ENCODE results near the gene CPT2.
"Not testable (repeated sequence)": the region's sequence is repeated elsewhere in the genome, so short reads cannot be mapped to it uniquely, and the experiment has no call there.

The CPT2 gene

DNA sequence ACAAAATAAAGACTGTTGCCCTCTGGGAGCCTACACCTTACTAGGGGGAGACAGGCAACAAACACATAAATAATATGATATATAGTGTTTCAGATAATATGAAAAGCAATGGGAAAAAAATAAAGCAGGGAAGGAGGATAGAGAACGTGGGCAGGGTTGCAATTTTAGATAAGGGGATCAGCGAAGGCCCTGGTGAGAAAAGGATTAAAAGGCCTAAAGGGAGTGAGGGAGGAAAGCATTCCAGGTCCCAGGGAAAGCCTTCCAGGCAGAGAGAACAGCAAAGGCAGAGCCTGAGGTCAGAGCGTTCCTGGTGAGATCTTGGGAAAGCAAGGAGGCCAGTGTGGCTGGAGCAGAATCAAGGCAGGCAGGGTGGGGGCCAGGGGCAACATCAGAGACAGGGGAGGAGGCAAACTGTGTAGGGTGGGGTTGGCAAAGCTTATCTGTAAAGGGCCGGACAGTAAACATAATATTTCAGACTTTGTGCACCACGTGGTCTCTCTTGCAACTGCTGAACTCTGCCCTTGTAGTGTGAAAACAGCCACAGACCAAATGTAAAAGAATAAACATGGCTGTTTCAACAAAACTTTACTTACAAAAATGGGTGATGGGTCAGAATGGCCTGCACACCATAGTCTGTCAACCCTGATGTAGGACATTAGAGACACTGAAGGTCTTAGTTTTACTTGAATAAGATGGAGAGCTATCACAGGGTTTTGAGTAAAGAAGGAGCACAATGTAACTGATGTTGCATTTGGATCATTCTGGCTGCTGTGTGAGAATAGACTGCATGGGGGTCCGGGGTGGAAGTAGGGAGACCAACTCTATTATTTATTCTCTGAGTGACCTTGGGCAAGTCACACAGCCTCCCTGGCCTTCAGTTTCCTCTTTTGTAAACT lies 13.3 kb upstream of the CPT2 start:
- DNase-seq = no peak

DNA sequence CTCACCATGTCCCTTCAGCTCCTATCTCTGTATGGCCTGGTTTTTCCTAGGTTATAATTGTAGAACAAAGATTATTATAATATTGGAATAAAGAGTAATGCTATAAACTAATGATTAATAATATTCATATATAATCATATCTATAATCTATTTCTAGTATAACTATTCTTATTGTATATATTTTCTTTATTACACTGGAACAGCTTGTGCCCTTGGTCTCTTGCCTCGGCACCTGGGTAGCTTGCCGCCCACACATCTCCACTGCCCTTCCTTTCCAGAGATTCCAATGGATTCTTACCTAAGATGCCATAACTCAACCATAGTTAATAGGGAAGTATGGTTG lies 10.7 kb upstream of the CPT2 start:
- not testable (repeated sequence) for DNase-seq

DNA sequence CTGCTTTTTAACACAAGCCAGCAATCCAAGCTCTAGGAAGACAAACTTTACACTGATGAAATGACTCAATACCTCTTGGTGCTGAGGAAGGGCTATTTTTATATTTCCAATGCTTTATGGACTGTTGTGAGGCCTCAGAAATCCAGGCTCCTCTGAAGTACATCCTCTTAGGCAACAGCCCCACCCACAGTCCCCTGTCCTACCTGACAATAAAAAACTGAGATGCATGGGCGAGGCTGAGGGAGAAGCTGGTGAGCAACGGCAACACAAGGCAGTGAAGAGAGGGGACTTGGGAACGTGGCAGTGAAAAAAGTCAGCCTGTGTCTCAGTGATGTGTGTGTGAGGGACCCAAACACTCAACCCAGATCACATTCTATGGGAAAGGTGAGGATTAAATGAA lies 10.1 kb upstream of the CPT2 start:
- no peak for DNase-seq

DNA sequence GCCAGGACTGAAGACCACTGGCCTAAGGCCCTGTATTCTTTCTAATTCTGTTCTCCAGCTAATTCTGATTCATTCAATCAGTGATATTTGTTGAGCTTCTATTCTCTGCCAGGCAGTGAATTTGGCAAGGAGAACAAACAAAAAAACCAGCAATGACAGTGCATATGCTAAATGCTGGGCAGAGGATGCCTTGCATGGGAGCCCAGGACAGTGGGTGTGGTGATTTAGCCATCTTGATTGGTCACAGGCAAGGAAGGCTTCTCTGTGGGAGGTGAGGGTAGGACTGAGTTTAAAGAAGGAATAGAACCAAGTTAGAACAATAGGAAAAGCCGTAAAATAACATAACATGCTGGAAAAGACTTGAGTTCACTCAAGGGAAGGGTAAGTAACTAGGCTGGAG lies 9.2 kb upstream of the CPT2 start:
- no peak for DNase-seq

DNA sequence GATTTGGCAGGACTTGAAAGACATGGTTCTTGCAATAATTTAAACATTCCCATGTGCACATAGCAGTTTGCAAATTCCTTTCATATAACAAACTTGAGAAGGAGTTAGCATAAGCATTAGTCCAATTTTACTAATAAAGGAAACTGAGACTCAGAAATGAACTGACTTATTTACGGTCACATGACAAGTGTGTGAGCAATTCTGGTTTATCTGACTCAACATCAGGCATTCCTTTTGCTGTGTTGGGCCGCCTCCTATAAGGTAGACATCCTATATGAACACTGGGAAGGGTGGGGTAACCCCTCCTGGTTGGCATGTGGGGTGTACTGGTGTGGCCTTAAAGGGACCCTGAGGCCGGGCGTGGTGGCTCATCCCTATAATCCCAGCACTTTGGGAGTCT lies 8.5 kb upstream of the CPT2 start:
- DNase-seq = no peak

DNA sequence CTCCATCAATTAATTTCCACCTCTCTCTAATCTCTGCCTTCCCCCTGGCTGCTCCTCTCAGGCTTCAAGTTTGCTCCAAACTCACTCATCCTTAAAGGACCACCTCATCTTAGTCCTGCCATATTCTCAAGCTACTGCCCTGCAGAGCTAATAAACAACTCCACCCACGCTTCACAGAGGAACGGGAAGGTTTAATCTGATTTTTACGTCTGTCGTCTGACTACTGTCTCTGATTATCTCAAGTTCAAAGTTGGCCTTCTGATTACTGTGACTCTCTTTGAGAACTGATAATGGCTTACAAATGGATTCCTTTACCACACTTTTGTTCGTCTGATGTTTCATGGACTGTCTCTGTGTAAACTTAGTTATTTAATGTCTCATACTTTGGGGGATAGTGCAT lies 7.6 kb upstream of the CPT2 start:
- DNase-seq = no peak

DNA sequence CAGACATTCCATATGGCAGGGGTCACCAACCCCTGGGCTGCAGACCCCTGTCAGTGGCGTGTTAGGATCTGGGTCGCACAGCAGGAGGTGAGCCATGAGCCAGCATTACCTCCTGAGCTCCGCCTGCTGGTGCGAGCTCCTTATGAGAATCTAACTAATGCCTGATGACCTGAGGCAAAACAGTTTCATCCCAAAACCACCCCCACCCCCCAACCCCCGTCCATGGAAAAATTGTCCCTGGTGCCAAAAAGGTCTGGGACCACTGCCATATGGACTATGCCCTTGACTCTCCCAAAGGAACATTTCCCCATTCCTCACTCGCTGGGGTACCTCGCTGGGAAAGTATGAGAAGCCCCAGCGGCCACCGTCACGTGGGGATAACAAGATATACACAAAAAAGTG lies 6.4 kb upstream of the CPT2 start:
- no peak for DNase-seq

DNA sequence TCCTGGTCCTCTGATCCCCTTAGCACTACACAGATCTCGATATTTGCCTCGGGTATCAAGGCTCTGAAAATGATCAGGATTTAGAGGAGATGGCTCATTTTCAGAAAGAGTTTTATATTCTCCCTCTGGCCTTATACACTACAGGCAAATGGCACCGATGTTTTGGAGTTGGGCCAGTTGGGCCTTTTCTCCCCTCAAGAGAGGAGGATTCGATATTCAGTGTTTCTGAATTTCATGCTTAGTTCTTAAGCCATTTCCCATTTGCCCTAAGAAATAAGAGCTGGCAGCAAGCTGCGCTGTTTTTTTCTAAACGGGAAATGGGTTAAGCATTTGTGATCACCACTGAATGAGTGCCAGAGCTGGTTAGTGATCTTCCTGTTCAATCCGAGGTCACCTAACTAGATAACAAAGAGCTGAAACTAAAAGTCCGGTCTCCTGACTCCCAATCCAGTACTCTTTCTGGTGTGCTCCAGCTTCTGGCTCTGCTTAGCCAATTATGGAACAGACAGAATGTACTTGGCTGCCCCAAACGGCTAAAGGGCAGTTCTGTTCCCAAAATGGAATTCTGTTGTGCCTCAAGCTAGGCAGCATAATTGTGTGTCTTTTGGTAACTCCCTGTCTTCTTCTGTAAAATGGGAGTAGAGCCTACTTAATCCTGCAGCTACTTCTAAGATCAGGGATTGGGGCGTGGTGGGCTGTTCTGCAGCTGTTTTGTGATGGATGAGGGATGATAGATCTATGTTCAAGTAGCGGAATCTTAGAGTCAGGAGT lies 1.2 kb upstream of the CPT2 start:
- no peak for DNase-seq

DNA sequence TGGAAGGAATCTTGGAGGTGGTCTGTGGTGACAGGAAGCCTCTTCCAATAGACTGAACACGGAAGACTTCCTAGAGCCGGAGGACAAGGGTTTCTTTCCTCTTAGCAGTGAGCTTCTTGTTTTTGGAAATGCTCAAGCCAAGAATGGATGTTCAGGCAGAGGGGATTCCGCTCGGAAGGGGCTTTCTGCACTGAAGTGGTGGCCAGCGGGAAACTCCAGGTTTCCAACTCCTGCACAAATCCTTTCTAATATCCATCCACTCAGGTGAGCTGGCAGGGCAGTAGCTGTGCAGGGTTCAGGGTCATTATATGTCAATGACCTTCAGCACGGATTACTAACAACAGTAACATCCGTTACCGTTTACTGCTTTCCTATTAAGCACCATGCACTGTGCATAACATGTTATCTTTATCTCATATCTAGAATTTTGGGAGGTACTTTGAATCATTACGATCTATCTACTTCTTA lies 573 bp upstream of the CPT2 start:
- DNase-seq = no peak

DNA sequence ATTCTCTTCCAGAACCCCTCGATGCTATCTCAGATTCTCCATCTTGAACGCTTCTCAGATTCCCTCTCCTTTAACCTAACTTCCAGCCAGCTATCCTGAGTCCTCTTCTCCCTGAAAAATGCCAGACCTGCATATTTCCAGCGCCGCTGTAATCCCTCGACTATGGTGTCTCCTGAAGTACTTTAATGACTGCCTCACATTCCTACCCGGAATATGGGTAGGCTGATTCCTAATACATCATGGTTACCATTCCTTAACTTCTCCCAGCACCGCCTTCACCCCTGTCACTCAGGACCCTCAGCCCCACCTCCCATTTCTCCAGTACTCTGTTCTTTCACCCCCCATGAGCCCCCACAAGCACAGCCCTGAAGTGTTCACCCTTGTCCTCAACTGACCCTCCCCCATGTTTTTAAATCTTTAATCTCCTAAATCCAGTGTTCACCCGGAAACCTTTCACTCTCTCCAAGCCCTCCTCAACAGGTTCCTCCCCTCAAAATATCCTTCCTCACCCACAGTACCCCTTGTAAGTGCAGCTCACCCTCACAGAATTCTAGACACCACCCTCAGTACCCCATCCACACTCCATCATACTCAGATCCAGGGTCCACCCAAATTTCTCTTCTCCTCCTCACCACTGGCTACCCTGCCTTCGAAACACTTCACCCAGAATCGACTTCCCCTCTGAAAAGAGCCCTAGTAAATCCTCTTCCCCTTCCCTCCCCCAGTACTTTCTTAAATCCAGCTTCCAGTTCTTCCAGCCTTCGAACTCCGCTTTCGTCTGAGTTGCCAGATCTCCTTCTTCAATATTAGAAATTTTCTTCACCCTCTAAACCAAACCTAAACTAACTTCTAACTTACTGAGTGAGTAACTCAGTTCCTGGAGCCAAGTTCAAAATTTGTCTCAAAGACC lies 922 bp downstream of the CPT2 start:
- DNase-seq = no peak

DNA sequence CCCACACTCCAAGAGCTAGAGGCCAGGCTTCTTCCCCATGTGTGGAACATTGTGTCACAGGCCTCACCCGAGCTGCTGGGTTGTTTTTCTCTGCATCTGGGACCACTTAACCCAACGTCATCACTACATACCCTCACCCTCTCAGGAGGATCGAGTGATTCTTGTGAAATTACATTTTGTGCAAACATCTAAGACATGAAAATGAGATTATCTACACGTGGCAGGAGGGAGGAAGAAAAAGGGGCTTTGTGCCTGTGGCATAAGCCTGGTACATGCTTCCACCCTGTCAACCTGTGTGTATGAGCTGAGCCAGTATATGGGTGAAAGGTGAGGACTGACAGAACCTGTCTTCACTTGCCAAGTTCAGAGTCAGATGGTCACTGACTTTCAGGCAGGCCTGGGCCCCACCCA lies 1.6 kb downstream of the CPT2 start:
- DNase-seq = no peak

DNA sequence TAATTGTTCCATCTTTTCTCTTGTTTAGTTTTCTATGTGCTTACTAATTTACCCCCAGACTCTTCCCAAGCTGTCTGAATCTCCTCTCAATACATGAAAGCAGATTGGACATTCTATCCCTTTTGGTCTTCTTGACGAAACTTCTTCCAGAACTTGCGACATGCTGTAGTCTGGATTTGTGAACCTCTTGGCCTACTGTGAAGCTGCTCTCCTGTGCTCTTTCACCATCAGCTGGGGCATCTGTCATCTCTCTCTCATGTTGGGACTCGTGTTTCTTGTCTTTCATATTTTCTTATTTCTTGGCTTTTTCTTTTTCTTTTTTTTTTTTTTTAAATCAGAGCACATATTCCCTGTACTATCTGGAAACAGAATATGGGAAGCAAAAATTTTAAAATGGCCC lies 6.8 kb downstream of the CPT2 start:
- no peak for DNase-seq

DNA sequence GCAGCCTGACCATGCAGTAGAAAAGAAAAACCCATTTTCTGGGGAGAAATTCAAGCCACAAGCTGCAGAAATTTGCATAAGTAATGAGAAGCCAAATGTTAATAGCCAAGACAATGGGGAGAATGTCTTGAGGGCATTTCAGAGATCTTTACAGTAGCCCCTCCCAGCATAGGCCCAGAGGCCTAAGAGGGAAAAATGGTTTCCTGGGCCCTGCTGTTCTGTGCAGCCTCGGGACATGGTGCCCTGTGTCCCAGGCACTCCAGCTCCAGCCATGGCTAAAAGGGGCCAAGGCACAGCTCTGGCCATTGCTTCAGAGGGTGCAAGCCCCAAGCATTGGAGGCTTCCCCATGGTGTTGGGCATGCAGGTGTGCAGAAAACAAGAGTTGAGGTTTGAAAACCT lies 8.9 kb downstream of the CPT2 start:
- DNase-seq = not testable (repeated sequence)

DNA sequence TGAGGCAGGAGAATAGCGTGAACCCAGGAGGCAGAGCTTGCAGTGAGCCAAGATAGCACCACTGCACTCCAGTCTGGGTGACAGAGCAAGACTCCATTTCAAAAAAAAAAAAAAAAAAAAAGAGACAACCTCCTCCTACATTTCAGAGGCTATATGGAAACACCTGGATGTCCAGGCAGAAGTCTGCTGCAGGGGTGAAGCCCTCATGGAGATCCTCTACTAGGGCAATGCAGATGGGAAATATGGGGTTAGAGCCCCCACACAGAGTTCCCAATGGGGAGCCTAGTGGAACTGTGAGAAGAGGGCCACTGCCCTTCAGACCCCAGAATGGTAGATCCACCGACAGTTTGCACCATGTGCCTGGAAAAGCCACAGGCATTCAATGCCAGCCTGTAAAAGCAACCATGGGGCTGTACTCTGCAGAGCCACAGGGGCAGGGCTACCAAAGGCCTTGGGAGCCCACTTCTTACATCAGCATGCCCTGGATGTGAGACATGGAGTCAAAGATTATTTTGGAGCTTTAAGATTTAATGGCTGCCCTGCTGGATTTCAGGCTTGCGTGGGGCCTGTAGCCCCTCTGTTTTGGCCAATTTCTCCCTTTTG lies 9.6 kb downstream of the CPT2 start:
- DNase-seq = not testable (repeated sequence)

DNA sequence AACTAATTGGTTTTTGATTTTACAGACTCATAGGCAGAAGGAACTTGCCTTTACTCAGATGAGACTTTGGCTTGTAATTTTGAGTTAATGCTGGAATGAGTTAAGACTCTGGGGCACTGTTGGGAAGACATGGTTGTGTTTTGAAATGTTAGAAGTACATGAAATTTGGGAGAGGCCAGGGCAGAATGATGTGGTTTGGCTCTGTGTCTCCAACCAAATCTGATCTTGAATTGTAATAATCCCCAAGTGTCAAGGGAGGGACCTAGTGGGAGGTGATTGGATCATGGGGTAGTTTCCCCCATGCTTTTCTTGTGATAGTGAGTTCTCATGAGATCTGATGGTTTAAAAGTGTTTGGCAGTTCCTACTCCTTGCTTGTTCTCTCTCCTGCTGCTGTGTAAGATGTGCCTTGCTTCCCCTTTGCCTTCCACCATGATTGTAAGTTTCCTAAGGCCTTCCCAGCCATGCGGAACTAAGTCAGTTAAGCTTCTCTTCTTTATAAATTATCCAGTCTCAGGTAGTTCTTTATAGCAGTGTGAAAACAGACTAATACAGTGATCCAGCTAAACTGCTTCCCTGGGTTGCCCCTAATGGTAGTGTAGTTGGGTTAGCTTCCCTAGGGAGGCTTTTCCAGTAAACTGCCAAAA lies 10.2 kb downstream of the CPT2 start:
- no peak for DNase-seq

DNA sequence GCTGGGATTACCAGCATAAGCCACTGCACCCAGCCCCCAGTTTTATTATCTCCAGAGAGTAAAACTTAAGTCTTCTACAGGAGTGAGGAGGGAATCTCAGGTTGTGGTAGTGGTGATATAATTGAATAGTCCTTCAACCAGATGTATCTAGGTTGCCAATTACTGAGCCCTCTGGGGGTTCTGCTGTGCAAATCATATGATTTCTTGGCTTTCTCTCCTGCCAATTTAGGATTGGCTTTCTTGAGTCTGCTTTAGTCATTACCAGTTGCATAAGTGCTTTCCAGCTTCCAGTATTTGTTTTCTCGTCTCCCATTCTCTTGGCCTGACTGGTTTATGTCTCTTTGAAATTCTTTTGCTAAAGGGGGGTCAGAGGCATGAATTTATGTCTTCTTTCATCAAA lies 11.1 kb downstream of the CPT2 start:
- DNase-seq = no peak

DNA sequence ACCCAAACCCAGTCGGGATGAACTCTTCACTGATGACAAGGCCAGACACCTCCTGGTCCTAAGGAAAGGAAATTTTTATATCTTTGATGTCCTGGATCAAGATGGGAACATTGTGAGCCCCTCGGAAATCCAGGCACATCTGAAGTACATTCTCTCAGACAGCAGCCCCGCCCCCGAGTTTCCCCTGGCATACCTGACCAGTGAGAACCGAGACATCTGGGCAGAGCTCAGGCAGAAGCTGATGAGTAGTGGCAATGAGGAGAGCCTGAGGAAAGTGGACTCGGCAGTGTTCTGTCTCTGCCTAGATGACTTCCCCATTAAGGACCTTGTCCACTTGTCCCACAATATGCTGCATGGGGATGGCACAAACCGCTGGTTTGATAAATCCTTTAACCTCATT lies 13.7 kb downstream of the CPT2 start:
- no peak for DNase-seq

DNA sequence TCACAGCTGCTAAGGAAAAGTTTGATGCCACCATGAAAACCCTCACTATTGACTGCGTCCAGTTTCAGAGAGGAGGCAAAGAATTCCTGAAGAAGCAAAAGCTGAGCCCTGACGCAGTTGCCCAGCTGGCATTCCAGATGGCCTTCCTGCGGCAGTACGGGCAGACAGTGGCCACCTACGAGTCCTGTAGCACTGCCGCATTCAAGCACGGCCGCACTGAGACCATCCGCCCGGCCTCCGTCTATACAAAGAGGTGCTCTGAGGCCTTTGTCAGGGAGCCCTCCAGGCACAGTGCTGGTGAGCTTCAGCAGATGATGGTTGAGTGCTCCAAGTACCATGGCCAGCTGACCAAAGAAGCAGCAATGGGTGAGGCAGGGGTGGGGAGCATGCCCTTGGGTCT lies 14.3 kb downstream of the CPT2 start:
- no peak for DNase-seq

DNA sequence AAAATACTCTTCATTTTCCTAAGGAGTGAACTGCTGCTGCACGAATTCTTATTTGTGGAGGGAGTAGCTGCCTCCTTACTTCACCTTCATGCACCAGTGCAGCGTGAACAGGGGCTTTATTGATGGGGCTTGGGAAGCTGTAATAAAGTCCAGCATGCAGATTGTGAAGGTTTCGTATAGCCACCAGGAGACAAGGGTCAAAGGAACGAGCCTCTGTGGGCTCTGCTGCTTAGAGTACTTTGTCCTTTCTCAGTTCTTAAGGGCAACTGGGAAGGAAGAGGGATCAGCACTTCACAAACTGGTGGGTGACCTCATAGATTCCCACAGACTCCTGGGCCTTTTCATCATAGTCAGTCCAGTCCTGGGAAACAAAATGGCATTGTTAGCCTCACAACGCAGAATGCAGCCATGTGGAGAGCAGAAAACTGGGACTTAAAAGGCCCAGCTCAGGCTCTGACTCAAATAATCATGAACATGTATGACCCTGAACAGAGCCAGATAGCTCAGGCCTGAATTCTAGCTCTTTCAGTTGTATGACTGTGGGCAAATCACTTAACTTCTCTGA lies 17.8 kb downstream of the CPT2 start:
- no peak for DNase-seq

DNA sequence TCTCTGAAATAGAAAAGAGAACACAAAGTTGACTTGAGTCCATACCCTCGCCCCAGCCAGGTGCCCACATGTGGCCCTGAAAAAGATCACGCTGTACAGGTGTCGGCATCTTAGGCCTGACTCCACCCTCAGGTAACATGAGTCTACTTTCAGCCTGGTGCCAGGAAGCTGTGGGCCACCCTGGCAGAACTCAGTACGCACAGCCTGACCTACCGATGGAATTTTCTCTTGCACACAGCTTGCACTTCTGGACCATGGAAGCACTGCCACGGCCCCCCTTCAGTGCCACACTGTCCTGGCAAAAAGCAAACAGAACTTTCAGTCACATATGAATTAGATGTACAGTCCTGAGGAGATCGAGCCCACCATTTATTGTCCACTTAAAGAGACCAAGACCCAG lies 21.6 kb downstream of the CPT2 start:
- no peak for DNase-seq

DNA sequence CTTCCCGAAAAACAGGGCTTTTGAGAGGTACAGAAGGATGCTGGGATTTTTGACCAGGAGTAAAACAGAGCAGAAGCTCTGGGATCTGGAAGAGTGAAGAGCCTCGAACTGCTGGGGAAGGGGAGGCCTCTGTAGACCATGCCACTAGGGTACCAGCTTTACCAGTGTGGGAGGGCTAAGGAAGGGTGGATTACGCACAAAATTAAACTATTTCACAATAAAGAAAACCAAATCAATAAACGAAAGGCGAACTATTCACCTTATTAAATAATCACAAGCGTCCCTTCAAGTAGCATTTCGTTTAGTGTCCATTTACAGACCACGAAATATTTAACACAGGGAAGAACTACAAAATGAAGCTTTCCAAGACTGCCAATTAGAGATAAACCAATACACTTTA lies 23.1 kb downstream of the CPT2 start:
- no peak for DNase-seq
